HL-60/S4 treated with retinoic acid at 250 ng/mL for 4 days and 3 days (cell line): ENCODE data around the gene GALNT16.

Experiments used
- in situ Hi-C: fragments of 300-500 bp; cut with MboI; formaldehyde crosslinking; loops from 2 replicates; pipeline ENCODE4 v1.7.0; 2022; ENCODE audit warnings: low sequenced_read_pairs

GALNT16 gene

GRCh38 chr14:69398818-69399210 lies 138.9 kb downstream of the GALNT16 start:
- in situ Hi-C loops, result no loop called here

DNA sequence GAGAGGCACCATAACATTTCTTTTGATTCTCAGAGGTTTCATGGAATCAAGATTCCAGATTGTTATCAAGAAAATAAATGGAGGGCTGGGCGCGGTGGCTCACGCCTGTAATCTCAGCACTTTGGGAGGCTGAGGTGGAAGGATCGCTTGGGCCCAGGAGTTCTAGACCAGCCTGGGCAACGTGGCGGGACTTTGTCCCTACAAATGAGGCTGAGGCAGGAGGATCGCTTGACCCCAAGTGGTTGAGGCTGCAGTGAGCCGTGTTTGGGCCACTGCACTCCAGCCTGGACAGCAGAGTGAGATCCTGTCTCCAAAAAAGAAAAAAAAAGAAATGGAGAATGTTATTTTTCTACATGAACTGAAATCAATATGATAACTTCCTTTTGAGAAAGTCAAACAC lies 139.8 kb downstream of the GALNT16 start:
- in situ Hi-C loops, result no loop called here

DNA sequence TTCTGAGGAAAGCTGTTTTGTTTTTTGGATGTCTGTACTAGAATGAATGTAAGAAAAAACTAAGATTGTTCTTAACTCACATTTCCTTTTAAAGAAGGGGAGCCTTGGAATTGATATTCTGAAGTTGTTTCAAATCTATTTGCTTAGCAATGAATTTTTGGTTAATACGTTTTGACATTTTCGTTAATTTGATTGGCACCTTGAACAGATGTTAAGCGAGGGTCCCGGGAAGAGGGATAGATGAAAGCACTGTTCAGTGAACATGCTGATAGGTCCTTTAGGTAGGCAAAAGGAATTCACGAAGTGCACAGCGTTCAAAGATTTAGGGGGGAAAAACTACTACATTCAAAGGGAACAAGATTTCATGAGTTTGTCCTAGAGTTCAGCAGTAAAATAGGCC lies 140.2 kb downstream of the GALNT16 start:
- in situ Hi-C loops, result no loop called here

DNA sequence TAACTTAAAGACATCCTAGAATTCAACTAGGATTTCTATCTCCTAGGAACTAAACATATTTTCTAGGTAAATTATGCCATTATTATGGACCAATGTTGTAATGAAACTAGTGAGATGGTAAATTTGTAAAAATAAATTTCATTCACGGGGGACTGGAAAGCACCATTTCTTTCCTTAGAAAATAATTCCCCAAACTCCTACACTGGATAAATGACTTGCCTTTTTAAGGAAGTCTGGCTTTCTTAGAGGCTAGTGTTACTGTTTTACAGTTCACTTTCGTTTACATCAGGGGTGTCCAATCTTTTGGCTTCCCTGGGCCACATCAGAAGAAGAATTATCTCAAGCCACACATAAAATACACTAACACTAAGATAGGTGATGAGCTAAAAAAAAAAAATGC lies 141.9 kb downstream of the GALNT16 start:
- in situ Hi-C loops, result no loop called here

GRCh38 chr14:69404478-69404877 lies 144.5 kb downstream of the GALNT16 start:
- in situ Hi-C loops, result no loop called here

- in situ Hi-C loops, result no loop called here
These were observed 144.9 kb downstream of the GALNT16 start for GRCh38 chr14:69404883-69405282.

GRCh38 chr14:69405762-69406161 lies 145.8 kb downstream of the GALNT16 start:
- in situ Hi-C loops, result no loop called here
